Tibial artery (tissue), 4 donors: ENCODE data around the gene RTCA.
A peak's percentile ranks its signal among the peaks of the same experiment; 100 is the strongest.
"Not testable (repeated sequence)": the region's sequence is repeated elsewhere in the genome, so short reads cannot be mapped to it uniquely, and the experiment has no call there.

Experiments
- DNase-seq, 2 donors: peaks; one replicate each; pipeline ENCODE4 v3.0.0-alpha.2; 2019
- H3K27ac ChIP-seq, 2 donors: fragments of 200-600 bp; sonication (generic) in 1 of 2; 1 replicate in 1 of 2; 2 replicates in 1 of 2; pipeline ENCODE4 v1.5.1; 2018 to 2019; ENCODE audit warnings: mild to moderate bottlenecking in 1 of 2
- H3K27me3 ChIP-seq, 2 donors: fragments of 200-600 bp; sonication (generic) in 1 of 2; one replicate each; pipeline versions ENCODE4 v1.5.1 to v1.6.0; 2016 to 2019
- H3K36me3 ChIP-seq, 3 donors: fragments of 200-600 bp; sonication (generic) in 2 of 3; one replicate each; pipeline ENCODE4 v1.5.1; 2016 to 2019; ENCODE audit warnings: mild to moderate bottlenecking in 2 of 3
- H3K4me1 ChIP-seq, 4 donors: fragments of 200-600 bp; sonication (generic) in 2 of 4; 1 replicate in 3 of 4; 2 replicates in 1 of 4; pipeline ENCODE4 v1.5.1; 2016 to 2019
- H3K4me3 ChIP-seq, 2 donors: fragments of 200-600 bp; sonication (generic) in 1 of 2; 1 replicate in 1 of 2; 2 replicates in 1 of 2; pipeline ENCODE4 v1.5.1; 2018 to 2019; ENCODE audit warnings: mild to moderate bottlenecking in 2 of 2
- H3K9me3 ChIP-seq, 3 donors: fragments of 200-600 bp; sonication (generic) in 1 of 3; one replicate each; pipeline ENCODE4 v1.5.1; 2016 to 2019
- CTCF ChIP-seq, 2 experiments: fragments of 200-600 bp in 1 of 2; fragments of 450-650 bp in 1 of 2; IDR thresholded peaks; one replicate each; pipeline ENCODE4 v1.5.1; 2017 to 2019; ENCODE audit warnings: antibody characterized with exemption in 2 of 2, mild to moderate bottlenecking in 1 of 2, moderate library complexity in 1 of 2
- intact Hi-C: fragments of 100-400 bp; cut with DNase I; formaldehyde crosslinking; loops from one replicate; pipeline ENCODE4 v1.15.0; 2023; ENCODE audit warnings: low total_unique reads

Gene RTCA

GRCh38 chr1:100261686-100262085 lies 4.3 kb upstream of the RTCA start:
- Histone ChIP-seq H3K9me3 (no peaks in the 10 kb centered on the region), H3K4me3 (no peak overlapping the region), H3K27me3 (no peaks in the 10 kb centered on the region), H3K36me3 (no peaks in the 10 kb centered on the region), H3K4me1 (peaks cover 0 to 8% (median 3%) of the 10 kb centered on the region in 4 donors), H3K27ac (no peak overlapping the region)
- no peak for TF ChIP-seq CTCF (IDR thresholded peaks at IDR 0.05)
- intact Hi-C loops: no loop called here
- DNase-seq: no peak

DNA sequence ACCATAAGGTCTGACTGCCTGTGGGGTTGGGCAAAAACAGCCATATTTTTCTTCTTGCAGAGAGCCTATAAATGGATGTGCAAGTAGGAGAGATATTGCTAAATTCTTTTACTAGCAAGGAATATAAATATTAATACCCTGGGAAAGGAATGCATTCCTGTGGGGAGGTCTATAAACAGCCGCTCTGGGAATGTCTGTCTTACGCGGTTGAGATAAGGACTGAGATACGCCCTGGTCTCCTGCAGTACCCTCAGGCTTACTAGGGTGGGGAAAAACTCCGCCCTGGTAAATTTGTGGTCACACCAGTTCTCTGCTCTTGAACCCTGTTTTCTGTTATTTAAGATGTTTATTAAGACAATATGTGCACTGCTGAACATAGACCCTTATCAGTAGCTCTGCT lies 1.9 kb upstream of the RTCA start:
- H3K27ac ChIP-seq, intact Hi-C loops, H3K4me3 ChIP-seq, H3K27me3 ChIP-seq, H3K9me3 ChIP-seq, DNase-seq: not testable (repeated sequence)
- peaks cover 5 to 13% (median 8%) of the 10 kb centered on the region in 3 donors for H3K36me3 ChIP-seq
- peaks cover 0 to 26% (median 19%) of the 10 kb centered on the region in 4 donors for H3K4me1 ChIP-seq

GRCh38 chr1:100265562-100265930 lies 470 bp upstream of the RTCA start:
- Histone ChIP-seq H3K4me1 (peaks cover 0 to 32% (median 19%) of the 10 kb centered on the region in 4 donors), H3K36me3 (peaks cover 13 to 24% (median 17%) of the 10 kb centered on the region in 3 donors), H3K9me3 (no peaks in the 10 kb centered on the region), H3K4me3 (peak overlapping the region; percentile 74 to 99), H3K27ac (peak overlapping the region; percentile 72 to 90), H3K27me3 (no peaks in the 10 kb centered on the region)
- intact Hi-C loops: loop anchor here (5.0 kb wide), 1 partner anchor 87 kb away; the partner anchor contains the start of gene CDC14A
- peak in 1 of 2 donors; percentile 25 for DNase-seq
- TF ChIP-seq CTCF (IDR thresholded peaks at IDR 0.05): no peak

DNA sequence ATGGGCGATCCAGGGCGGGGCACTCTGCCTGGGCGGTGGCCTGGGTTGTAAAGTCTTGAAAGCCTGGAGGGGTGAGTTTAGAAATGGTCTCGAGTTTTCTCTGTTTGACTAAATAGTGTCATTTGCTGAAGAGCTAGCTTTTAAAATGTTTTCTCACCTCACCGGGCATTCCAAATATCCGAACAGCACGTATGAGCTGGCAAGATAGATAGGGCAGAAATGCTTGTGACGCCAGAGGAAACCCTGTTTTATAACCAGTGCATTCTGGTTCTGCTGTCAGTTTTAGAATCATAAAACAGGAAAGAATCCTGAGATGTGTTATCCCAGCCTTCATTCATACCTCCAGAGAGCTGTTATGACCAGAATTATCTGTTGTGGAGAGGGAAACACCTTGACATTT lies 725 bp downstream of the RTCA start:
- no peak for TF ChIP-seq CTCF (IDR thresholded peaks at IDR 0.05)
- peaks cover 23 to 36% (median 27%) of the 10 kb centered on the region in 3 donors for H3K36me3 ChIP-seq
- peak overlapping the region; percentile 72 to 90 for H3K27ac ChIP-seq
- no peak for DNase-seq
- peak overlapping the region; percentile 74 to 99 for H3K4me3 ChIP-seq
- H3K4me1 ChIP-seq: peaks cover 0 to 37% (median 19%) of the 10 kb centered on the region in 4 donors
- no peaks in the 10 kb centered on the region for H3K27me3 ChIP-seq
- no peaks in the 10 kb centered on the region for H3K9me3 ChIP-seq
- intact Hi-C loops: loop anchor here (5.0 kb wide), 1 partner anchor 86 kb away; the partner anchor contains the start of gene CDC14A

DNA sequence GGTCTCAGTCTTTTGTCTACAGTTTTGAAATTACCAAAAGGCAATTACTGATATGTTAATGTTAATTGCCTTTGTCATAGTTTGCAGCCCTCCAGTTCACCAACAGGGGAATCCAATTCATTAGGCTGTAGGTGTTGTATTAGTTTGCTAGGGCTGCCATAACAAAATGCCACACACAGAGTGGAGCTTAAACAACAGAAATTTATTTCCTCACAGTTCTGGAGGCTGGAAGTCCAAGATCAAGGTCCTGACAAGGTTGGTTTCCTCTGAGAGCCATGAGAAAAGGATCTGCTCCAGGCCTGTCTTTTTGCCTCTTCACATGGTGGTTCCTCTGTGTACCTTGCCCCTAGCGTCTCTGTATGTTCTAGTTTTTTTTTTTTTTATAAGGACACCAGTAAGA lies 1.3 kb downstream of the RTCA start:
- DNase-seq: no peak
- no peak for TF ChIP-seq CTCF (IDR thresholded peaks at IDR 0.05)
- H3K9me3 ChIP-seq: no peaks in the 10 kb centered on the region
- intact Hi-C loops: loop anchor here (5.0 kb wide), 1 partner anchor 85 kb away; the partner anchor contains the start of gene CDC14A
- peaks cover 0 to 37% (median 19%) of the 10 kb centered on the region in 4 donors for H3K4me1 ChIP-seq
- peak overlapping the region in 1 of 2 donors; percentile 90 for H3K27ac ChIP-seq
- H3K4me3 ChIP-seq: peak overlapping the region; percentile 74 to 99
- H3K36me3 ChIP-seq: peaks cover 23 to 40% (median 31%) of the 10 kb centered on the region in 3 donors
- H3K27me3 ChIP-seq: no peaks in the 10 kb centered on the region

- Histone ChIP-seq H3K9me3 (no peaks in the 10 kb centered on the region), H3K4me3 (no peak overlapping the region), H3K27me3 (no peaks in the 10 kb centered on the region), H3K27ac (no peak overlapping the region), H3K4me1 (peaks cover 0 to 37% (median 19%) of the 10 kb centered on the region in 4 donors), H3K36me3 (peaks cover 23 to 42% (median 38%) of the 10 kb centered on the region in 3 donors)
- no peak for DNase-seq
- no peak for TF ChIP-seq CTCF (IDR thresholded peaks at IDR 0.05)
- intact Hi-C loops: loop anchor here (5.0 kb wide), 1 partner anchor 84 kb away; the partner anchor contains the start of gene CDC14A
These were observed 2.2 kb downstream of the RTCA start for GRCh38 chr1:100268202-100268601.
